GM21447 (cell line): ENCODE results near the gene SEMA3C.

Experiments
- ATAC-seq: cut with Tn5 transposase; IDR thresholded peaks from one replicate; pipeline ENCODE4 v1.9.1; 2021; ENCODE audit not compliant: unreplicated experiment

SEMA3C gene

GRCh38 chr7:80749270-80749669 lies 169.6 kb downstream of the SEMA3C start:
- ATAC-seq = no peak

GRCh38 chr7:80748363-80749042 lies 170.3 kb downstream of the SEMA3C start:
- no peak for ATAC-seq

- no peak for ATAC-seq
Measured at GRCh38 chr7:80740778-80741545, 177.9 kb downstream of the SEMA3C start.

- ATAC-seq = no peak
Measured at GRCh38 chr7:80736371-80737125, 182.3 kb downstream of the SEMA3C start.

GRCh38 chr7:80735330-80735729 lies 183.5 kb downstream of the SEMA3C start:
- ATAC-seq = no peak

- no peak for ATAC-seq
Measured at GRCh38 chr7:80734011-80734410, 184.8 kb downstream of the SEMA3C start.

- ATAC-seq = no peak
Measured at GRCh38 chr7:80733333-80733915, 185.4 kb downstream of the SEMA3C start.

- no peak for ATAC-seq
Measured at GRCh38 chr7:80732630-80733029, 186.2 kb downstream of the SEMA3C start.

- ATAC-seq = no peak
Measured at GRCh38 chr7:80731281-80731680, 187.6 kb downstream of the SEMA3C start.

GRCh38 chr7:80729591-80730320 lies 189.1 kb downstream of the SEMA3C start:
- no peak for ATAC-seq

GRCh38 chr7:80726666-80727065 lies 192.2 kb downstream of the SEMA3C start:
- no peak for ATAC-seq

- ATAC-seq = no peak
Measured at GRCh38 chr7:80725181-80725611, 193.7 kb downstream of the SEMA3C start.

GRCh38 chr7:80724249-80724871 lies 194.5 kb downstream of the SEMA3C start:
- ATAC-seq = no peak

- no peak for ATAC-seq
Measured at GRCh38 chr7:80722616-80723195, 196.1 kb downstream of the SEMA3C start.

GRCh38 chr7:80721883-80722615 lies 196.8 kb downstream of the SEMA3C start:
- no peak for ATAC-seq

GRCh38 chr7:80720146-80720545 lies 198.7 kb downstream of the SEMA3C start:
- ATAC-seq = no peak

- no peak for ATAC-seq
Measured at GRCh38 chr7:80719261-80719660, 199.6 kb downstream of the SEMA3C start.

GRCh38 chr7:80711531-80711930 lies 207.3 kb downstream of the SEMA3C start:
- ATAC-seq = no peak

- no peak for ATAC-seq
Measured at GRCh38 chr7:80708123-80708522, 210.7 kb downstream of the SEMA3C start.
